ENCODE data around the gene TCERG1L.

The TCERG1L gene

GRCh38 chr10:131226446-131227162 is 84.9 kb downstream of the TCERG1L start:
- DNase-seq = no peak

DNA sequence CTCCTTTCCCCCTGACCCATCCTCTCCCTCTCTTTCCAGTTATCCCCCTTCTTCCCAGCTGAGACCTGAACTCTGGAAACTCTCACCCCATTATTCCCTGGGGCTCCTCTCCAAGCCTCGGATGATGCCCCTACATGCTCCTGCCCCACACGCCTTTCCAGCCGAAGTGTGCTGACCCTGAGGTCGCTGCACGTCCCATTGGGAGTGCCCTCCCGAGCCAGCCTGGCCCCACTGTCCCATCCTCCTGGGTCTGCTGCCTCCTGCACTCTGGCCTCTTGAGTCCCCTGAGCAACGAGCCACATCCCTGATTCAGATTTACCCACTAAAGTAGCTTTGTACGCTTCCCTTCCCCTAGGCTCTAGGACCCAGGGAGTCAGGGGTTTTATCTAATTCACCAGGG is 87.4 kb downstream of the TCERG1L start:
- DNase-seq = no peak

GRCh38 chr10:131223422-131223821 is 88.1 kb downstream of the TCERG1L start:
- no peak for DNase-seq

- no peak for DNase-seq
Observed at GRCh38 chr10:131222986-131223385, 88.5 kb downstream of the TCERG1L start.

- no peak for DNase-seq
Observed at GRCh38 chr10:131221632-131222277, 89.8 kb downstream of the TCERG1L start.

GRCh38 chr10:131220601-131221171 is 90.8 kb downstream of the TCERG1L start:
- DNase-seq = no peak

GRCh38 chr10:131219955-131220489 is 91.5 kb downstream of the TCERG1L start:
- no peak for DNase-seq

DNA sequence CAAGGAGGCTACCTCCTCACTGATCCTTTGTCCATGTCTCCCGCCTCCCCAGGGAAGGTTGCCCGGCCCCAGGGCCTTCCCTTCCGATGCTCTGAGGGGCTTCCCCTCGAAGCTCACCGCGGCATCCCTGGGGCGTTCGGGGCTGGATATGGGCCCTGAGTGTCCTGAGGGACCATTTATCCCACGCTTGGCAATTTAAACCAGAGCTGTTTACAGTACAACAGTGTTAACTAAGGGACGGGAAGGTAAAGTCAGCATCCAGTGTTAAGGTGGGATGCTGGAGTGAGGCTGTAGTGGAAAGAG is 92.0 kb downstream of the TCERG1L start:
- DNase-seq = no peak

GRCh38 chr10:131218811-131219583 is 92.5 kb downstream of the TCERG1L start:
- DNase-seq = no peak

DNA sequence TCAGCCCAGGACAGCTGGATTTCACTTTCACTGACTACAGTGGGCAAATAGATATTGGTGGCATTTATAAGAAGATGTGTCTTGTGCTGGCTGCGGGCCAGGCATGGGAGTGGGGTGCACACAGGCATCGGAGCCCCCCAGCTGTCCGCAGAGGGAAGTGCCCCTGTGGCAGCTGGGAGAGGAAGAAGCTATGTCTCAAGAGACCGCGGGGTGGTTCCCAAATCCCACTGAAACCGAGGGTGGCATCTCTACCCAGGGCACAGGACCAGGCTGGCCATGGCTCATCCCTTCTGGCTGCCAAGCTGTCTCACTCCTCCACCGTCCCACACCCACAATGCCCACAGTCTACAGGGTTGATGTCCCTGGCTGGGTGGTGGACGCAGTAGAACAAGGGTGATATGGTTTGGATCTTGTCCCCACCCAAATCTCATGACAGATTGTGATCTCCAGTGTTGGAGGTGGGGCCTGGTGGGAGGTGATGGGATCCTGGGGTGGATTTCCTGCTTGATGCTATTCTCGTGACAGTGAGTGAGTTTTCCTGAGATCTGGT is 94.8 kb downstream of the TCERG1L start:
- DNase-seq = no peak

DNA sequence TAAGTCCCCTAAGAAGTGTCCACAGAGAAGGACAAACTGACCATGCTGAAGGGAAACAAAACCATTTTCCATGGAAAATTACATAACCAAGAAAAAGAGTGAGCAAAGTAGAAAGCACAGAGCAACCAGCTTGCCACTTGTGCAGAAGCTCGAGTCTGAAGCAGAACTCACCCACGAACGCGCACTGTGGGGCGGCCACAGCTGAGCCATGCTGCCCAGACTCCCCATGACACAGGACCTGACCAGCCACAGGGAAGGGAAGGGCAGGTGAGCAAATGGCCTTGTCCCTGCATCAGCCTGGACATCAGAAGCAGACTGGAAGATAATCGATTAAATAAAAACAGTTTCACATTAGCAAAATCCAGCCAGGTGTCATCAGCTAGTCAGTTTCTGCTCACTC is 95.7 kb downstream of the TCERG1L start:
- DNase-seq = no peak

- no peak for DNase-seq
Observed at GRCh38 chr10:131214521-131215244, 96.8 kb downstream of the TCERG1L start.

DNA sequence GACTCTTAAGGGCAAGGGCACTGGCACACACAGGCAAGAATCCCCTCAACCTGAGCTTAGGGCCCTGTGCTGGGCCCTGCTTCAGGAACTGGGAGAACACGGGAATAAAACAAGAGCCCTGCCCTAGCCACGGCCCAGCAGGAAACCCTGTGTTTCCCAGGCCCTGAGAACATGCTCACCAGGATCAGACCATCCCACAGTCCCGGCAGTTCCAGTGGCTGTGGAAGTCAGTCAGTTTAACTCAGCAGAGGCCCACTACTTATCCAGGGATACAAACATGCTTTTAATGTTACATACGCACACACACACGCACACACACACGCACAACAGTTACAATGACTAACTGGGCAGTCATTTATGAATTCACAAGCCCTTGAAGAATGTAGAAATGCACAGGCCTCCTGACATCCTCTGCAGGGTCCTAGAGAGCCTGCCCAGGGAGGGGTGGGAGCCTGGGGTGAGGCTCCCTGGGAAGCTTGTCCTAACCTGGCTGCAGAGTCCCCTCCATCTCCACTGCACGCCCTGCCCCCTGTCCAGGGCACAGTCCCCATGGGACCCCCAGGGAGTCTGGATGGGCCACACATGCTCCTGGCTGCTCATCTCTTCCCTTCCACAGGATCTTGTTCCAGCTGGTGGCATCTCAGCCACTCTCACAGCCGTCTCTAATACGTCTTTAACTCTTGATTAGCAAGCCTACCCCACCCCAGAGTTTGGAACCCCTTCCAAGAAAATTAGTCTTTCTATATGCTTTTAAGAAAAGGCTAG is 97.6 kb downstream of the TCERG1L start:
- no peak for DNase-seq

GRCh38 chr10:131212763-131213325 is 98.7 kb downstream of the TCERG1L start:
- no peak for DNase-seq

- no peak for DNase-seq
Observed at GRCh38 chr10:131211965-131212619, 99.4 kb downstream of the TCERG1L start.

DNA sequence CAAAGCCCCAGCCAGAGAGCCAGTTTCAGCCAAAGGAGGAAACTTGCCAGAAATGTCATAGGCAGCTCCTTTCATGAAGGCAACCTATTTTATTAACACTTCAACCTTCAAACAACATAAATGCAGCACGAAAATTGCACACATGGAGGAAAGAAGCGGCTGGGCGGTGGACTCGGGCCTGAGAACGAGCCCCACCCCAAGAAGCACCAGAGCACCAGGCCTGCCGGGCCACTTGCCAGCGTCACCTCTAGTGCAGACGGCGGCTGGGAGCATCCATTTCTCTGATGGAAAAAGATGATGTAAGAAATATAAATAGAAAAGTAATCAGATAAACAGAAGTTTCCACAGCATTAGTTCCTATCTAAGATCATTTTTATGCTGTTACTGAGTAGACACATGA is 100.0 kb downstream of the TCERG1L start:
- DNase-seq = no peak

DNA sequence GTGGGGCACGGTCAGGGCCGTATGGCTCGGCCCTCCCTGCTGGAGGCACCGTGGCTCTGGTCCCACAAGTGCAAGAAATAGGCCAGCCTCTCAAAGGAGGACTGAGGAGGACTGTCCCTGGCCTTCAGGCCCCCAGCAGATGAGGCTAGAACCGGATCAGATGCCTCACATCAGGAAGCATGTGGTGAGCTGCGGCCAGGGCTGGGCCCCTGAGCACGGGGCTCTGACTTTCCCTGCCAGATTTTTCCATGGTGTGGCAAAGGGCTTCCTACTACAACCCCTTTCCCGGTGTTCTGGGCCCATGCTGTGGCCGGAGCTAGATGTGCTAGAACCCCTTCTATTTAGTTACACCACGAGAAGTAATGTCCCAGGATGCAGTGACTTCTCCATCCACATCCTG is 100.4 kb downstream of the TCERG1L start:
- no peak for DNase-seq

- no peak for DNase-seq
Observed at GRCh38 chr10:131210181-131210580, 101.3 kb downstream of the TCERG1L start.

DNA sequence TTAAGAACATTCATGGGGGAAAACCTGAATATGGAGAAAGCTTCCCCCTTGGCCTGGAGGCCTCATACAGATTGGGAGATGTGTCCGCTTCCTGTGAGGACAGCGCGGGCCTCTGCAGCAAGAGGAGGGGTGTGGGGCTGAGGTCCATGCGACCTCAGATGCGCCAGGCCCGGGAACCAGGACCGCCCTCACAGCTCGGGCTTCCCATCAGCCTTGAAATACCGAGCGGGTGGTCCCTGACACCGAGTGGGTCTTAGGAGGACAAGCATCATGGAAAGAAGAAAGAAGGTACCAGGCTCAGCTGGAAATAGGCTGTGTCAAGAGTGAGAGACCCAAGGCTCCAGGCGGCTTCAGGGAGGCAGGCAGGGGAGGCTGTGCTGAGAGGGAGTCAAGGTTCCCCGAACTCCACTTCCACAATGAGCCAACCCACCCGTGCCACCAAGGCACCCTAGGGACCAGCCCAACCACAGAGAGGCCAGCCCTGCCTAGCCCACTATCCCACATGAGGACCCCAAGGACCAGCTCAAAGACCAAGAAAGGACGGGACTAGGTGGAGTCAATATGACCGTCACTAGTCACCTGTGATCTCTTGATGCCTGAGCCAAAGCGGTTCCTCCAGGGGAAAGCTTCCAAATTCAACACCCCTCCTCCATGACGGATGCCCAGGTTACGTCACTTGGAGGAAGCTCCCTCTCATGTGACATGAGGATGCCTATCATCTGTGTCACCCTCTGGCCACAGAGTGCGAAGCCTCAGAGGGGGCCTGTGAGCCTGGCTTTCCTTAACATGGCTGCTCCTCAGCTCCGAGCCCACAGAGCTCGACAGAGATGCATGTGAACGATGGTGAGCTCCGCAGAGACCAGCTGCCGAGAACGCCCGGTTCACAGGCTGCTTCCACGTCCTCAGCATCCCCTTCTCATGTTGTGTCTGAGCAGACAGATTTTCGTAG is 103.7 kb downstream of the TCERG1L start:
- DNase-seq = no peak

GRCh38 chr10:131207176-131207575 is 104.3 kb downstream of the TCERG1L start:
- no peak for DNase-seq
